Mesothelial cell of epicardium (in vitro differentiated cells): ENCODE measurements around the gene NCOA1. TPM values are rescaled to one million over a fixed set of nuclear protein-coding genes. Genes with fewer than 3 reads are reported as not detected.

ENCODE experiments used
- DNase-seq, 2 experiments: peaks; one replicate each; pipeline ENCODE4 v3.0.0; 2021; ENCODE audit warnings: low spot score in 2 of 2; ENCODE audit not compliant: unreplicated experiment in 2 of 2
- H3K27ac Mint-ChIP-seq: 2 replicates; pipeline ENCODE4 v1.8.0; 2021; ENCODE audit warnings: mixed read lengths
- H3K27me3 Mint-ChIP-seq: 2 replicates; pipeline ENCODE4 v1.8.0; 2021; ENCODE audit warnings: low read depth, mixed read lengths
- H3K36me3 Mint-ChIP-seq: 2 replicates; pipeline ENCODE4 v1.8.0; 2021; ENCODE audit warnings: mixed read lengths
- H3K4me1 Mint-ChIP-seq: 2 replicates; pipeline ENCODE4 v1.8.0; 2021; ENCODE audit warnings: mixed read lengths
- H3K4me3 Mint-ChIP-seq: 2 replicates; pipeline ENCODE4 v1.8.0; 2021; ENCODE audit warnings: mild to moderate bottlenecking, moderate library complexity, mixed read lengths
- H3K9me3 Mint-ChIP-seq: 2 replicates; pipeline ENCODE4 v1.8.0; 2021; ENCODE audit warnings: mixed read lengths
- total RNA-seq: library from RNA; stranded (reverse); gene quantifications from 3 replicates; pipeline ENCODE4 v1.2.1, GENCODE V29; 2021
- TF ChIP-seq, protein P1 (sequence below): fragments of 200-600 bp; sonication (generic); IDR thresholded peaks from one replicate; pipeline ENCODE4 v1.5.0; 2021; ENCODE audit warnings: antibody characterized with exemption; ENCODE audit not compliant: unreplicated experiment

NCOA1 gene
- total RNA-seq, 1 donor from 2014 or later, result 35.1 TPM

DNA sequence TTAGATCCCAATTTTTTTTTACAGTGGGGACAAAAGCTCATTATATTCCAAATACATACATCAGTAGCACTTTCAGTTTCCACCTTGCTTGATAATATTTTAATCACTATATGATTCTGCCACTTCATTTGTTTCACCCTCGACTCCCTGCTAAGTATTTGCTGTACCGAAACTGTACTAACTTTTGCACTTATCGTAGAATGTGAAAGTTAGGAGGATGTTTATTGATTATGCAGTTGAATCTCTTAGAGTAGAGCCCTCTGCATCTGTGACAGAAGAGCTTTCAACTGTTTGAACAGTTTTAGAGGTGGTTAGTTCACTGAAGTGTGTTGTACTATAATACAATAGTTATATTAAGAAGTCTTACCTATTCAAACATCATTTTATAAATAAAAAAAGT, 20.8 kb downstream of the NCOA1 start:
- TF ChIP-seq, protein P1, sequence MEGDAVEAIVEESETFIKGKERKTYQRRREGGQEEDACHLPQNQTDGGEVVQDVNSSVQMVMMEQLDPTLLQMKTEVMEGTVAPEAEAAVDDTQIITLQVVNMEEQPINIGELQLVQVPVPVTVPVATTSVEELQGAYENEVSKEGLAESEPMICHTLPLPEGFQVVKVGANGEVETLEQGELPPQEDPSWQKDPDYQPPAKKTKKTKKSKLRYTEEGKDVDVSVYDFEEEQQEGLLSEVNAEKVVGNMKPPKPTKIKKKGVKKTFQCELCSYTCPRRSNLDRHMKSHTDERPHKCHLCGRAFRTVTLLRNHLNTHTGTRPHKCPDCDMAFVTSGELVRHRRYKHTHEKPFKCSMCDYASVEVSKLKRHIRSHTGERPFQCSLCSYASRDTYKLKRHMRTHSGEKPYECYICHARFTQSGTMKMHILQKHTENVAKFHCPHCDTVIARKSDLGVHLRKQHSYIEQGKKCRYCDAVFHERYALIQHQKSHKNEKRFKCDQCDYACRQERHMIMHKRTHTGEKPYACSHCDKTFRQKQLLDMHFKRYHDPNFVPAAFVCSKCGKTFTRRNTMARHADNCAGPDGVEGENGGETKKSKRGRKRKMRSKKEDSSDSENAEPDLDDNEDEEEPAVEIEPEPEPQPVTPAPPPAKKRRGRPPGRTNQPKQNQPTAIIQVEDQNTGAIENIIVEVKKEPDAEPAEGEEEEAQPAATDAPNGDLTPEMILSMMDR, result no peak
- Mint-ChIP-seq H3K27ac (no peak overlapping the region), H3K36me3 (no peaks in the 10 kb centered on the region), H3K9me3 (no peaks in the 10 kb centered on the region), H3K4me3 (no peak overlapping the region), H3K27me3 (no peaks in the 10 kb centered on the region), H3K4me1 (peaks cover 19% of the 10 kb centered on the region)
- no peak for DNase-seq

- Mint-ChIP-seq H3K4me1 (peaks cover 19% of the 10 kb centered on the region), H3K27ac (no peak overlapping the region)
Measured at GRCh38 chr2:24512404-24512803, 21.4 kb downstream of the NCOA1 start.

DNA sequence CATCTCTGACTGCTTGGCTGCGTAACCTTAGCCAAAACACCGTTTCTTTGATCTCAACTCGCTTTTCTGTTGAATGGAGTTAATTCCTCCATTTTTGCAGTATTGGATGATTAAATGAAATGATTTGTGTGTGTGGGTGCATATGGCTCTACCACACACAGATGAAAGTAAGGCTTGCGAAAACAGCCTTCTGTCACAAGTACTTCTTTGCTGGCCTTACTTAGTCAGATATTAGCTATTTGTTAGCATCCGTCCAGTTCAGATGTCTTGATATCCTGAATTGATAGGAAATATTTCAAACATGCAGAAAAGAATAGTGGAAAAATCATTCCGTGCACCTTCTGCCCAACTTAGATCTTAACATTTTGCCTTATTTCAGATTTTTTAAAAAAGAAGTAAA, 21.8 kb downstream of the NCOA1 start:
- Mint-ChIP-seq H3K4me3 (no peak overlapping the region), H3K27ac (no peak overlapping the region), H3K9me3 (no peaks in the 10 kb centered on the region), H3K4me1 (peaks cover 19% of the 10 kb centered on the region), H3K27me3 (no peaks in the 10 kb centered on the region), H3K36me3 (no peaks in the 10 kb centered on the region)
- TF ChIP-seq, protein P1, result no peak
- DNase-seq, result no peak

More at GRCh38 chr2:24512404-24512803, 21.4 kb downstream of the NCOA1 start:
- H3K27me3 Mint-ChIP-seq, result no peaks in the 10 kb centered on the region
- TF ChIP-seq, protein P1, result no peak
- no peaks in the 10 kb centered on the region for H3K36me3 Mint-ChIP-seq
- H3K4me3 Mint-ChIP-seq, result no peak overlapping the region
- no peak for DNase-seq
- H3K9me3 Mint-ChIP-seq, result no peaks in the 10 kb centered on the region

GRCh38 chr2:24513281-24514071, 22.4 kb downstream of the NCOA1 start:
- TF ChIP-seq, protein P1, result no peak
- Mint-ChIP-seq H3K27ac (no peak overlapping the region), H3K9me3 (no peaks in the 10 kb centered on the region), H3K4me1 (peaks cover 19% of the 10 kb centered on the region), H3K27me3 (no peaks in the 10 kb centered on the region), H3K4me3 (no peak overlapping the region), H3K36me3 (no peaks in the 10 kb centered on the region)
- DNase-seq, result no peak

- Mint-ChIP-seq H3K36me3 (peaks cover 4% of the 10 kb centered on the region), H3K27me3 (no peaks in the 10 kb centered on the region), H3K4me1 (peaks cover 19% of the 10 kb centered on the region), H3K4me3 (no peak overlapping the region), H3K9me3 (no peaks in the 10 kb centered on the region), H3K27ac (no peak overlapping the region)
- TF ChIP-seq, protein P1, result no peak
- DNase-seq, result no peak
Measured at GRCh38 chr2:24514820-24515219, 23.8 kb downstream of the NCOA1 start.
